BE2C (cell line): Measurements from ENCODE around the gene C3orf49.

Experiments
- DNase-seq: peaks from one replicate; pipeline ENCODE4 v3.0.0-alpha.2; 2020
- H3K27me3 ChIP-seq: fragments of 250-450 bp; sonication (Bioruptor Pico); 2 replicates; pipeline ENCODE4 v1.5.1; 2020; ENCODE audit warnings: mild to moderate bottlenecking
- H3K36me3 ChIP-seq: fragments of 250-450 bp; sonication (Bioruptor Pico); 2 replicates; pipeline ENCODE4 v1.5.1; 2020; ENCODE audit warnings: mild to moderate bottlenecking
- H3K4me1 ChIP-seq: fragments of 250-450 bp; sonication (Bioruptor Pico); 2 replicates; pipeline ENCODE4 v1.5.1; 2020
- H3K4me3 ChIP-seq: 2 replicates; pipeline ENCODE4 v1.5.1; 2011; ENCODE audit warnings: low read depth, low read length
- H3K9me3 ChIP-seq: fragments of 250-450 bp; sonication (Bioruptor Pico); 2 replicates; pipeline ENCODE4 v1.5.1; 2020
- TF ChIP-seq, protein P1 (sequence below): IDR thresholded peaks from 2 replicates; pipeline ENCODE4 v1.5.1; 2012; ENCODE audit warnings: mild to moderate bottlenecking, low read depth, low read length

The C3orf49 gene

DNA sequence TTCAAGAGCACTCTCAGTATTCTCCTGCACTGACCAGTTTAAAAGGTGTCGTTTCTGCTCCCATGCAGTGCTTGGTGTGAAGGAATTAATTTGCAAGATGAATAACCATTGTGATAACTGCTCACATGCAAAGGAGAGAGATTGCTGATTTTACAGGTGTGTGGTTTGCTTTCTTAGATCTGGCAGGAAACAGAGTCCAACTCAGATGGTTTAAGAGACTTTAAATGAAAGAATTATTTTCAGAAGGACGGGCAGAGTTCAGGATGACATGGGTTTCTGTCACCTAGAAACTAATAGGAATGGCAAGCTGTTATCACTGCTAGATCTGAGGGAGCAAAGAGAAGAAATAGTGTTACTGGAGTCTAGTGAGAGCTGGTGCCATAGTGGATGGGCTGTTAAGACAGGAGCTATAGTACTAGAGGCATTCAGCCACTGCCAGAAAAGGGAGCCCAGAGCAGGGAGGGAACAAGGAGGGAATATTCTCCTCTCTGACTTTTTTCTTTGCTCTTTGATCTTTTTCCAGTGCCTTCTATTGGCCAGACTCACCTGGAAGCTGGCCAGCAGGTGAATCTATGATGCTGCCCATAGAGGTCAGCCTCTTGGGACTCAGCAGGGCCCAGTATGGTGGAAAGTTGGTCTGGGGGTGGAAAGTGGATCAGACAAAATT is 59.4 kb downstream of the C3orf49 start:
- TF ChIP-seq, protein P1, sequence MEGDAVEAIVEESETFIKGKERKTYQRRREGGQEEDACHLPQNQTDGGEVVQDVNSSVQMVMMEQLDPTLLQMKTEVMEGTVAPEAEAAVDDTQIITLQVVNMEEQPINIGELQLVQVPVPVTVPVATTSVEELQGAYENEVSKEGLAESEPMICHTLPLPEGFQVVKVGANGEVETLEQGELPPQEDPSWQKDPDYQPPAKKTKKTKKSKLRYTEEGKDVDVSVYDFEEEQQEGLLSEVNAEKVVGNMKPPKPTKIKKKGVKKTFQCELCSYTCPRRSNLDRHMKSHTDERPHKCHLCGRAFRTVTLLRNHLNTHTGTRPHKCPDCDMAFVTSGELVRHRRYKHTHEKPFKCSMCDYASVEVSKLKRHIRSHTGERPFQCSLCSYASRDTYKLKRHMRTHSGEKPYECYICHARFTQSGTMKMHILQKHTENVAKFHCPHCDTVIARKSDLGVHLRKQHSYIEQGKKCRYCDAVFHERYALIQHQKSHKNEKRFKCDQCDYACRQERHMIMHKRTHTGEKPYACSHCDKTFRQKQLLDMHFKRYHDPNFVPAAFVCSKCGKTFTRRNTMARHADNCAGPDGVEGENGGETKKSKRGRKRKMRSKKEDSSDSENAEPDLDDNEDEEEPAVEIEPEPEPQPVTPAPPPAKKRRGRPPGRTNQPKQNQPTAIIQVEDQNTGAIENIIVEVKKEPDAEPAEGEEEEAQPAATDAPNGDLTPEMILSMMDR, result no peak
- no peaks in the 10 kb centered on the region for H3K36me3 ChIP-seq
- DNase-seq, result no peak
- H3K4me3 ChIP-seq, result no peak overlapping the region
- no peaks in the 10 kb centered on the region for H3K9me3 ChIP-seq
- H3K27me3 ChIP-seq, result no peaks in the 10 kb centered on the region
- peaks cover 13% of the 10 kb centered on the region for H3K4me1 ChIP-seq

DNA sequence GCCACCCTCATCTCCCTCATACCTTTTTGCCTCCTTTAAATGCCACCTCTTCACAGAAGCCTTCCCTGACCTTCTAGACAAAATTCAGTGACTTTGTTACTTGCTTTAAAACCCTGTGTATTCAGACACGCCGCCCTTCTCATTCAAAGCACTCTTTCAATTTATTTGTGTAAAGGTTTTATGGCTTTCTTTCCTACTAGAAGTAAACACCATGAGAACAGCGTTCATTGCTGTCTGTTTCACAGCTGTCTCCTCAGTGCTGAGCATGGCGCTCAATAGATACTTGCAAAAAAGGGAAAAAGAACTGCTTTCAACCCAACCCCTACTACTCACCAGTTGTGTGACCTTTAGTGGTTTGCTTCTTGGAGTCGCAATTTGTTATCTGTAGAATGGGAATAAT is 61.6 kb downstream of the C3orf49 start:
- no peak overlapping the region for H3K4me3 ChIP-seq
- H3K9me3 ChIP-seq, result no peaks in the 10 kb centered on the region
- no peaks in the 10 kb centered on the region for H3K36me3 ChIP-seq
- TF ChIP-seq, protein P1, result no peak
- H3K27me3 ChIP-seq, result no peaks in the 10 kb centered on the region
- DNase-seq, result no peak
- H3K4me1 ChIP-seq, result peaks cover 13% of the 10 kb centered on the region

DNA sequence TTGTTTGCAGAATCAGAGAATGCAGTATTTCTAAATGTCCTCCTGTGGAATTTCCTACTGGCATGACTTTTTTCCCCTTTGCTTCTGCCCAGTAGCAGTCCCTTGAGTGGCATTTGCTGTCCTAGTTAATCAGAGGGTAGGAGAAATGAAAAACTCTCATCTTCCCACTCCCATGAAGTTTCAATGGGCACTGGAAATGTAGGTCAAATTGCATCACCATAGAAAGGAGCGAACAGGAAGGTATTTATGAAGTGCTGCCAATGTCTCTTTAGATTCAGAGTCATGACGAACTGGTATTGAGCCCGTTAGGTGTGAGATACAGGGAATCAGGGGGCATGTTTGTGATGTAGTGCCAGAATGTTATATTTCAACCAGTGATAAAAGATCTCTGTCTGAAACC is 67.8 kb downstream of the C3orf49 start:
- Histone ChIP-seq H3K27me3 (no peaks in the 10 kb centered on the region), H3K4me3 (no peak overlapping the region), H3K4me1 (no peaks in the 10 kb centered on the region; the same call in 1 of the 2 replicates), H3K9me3 (no peaks in the 10 kb centered on the region), H3K36me3 (no peaks in the 10 kb centered on the region)
- TF ChIP-seq, protein P1, result no peak
- no peak for DNase-seq

DNA sequence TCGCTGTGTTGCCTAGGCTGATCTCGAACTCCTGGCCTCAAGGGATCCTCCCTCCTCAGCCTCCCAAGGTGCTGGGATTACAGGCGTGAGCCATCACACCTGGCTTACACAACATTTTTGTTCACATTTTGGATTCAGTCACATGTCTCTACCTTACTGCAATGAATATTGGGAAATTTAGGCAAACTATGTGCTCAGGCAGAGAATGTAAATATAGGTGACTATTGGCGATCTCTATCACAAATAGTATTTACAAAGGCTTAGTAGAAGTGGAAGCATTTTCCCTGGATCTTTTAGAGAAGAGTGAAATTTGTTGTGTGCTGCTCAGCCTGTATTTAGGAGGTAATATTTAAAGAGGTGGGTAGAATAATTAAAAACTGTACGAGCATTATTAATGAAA is 72.4 kb downstream of the C3orf49 start:
- TF ChIP-seq, protein P1, result no peak
- no peaks in the 10 kb centered on the region for H3K27me3 ChIP-seq
- DNase-seq, result no peak
- H3K36me3 ChIP-seq, result no peaks in the 10 kb centered on the region
- no peaks in the 10 kb centered on the region for H3K9me3 ChIP-seq
- H3K4me3 ChIP-seq, result no peak overlapping the region
- no peaks in the 10 kb centered on the region; the same call in 1 of the 2 replicates for H3K4me1 ChIP-seq

DNA sequence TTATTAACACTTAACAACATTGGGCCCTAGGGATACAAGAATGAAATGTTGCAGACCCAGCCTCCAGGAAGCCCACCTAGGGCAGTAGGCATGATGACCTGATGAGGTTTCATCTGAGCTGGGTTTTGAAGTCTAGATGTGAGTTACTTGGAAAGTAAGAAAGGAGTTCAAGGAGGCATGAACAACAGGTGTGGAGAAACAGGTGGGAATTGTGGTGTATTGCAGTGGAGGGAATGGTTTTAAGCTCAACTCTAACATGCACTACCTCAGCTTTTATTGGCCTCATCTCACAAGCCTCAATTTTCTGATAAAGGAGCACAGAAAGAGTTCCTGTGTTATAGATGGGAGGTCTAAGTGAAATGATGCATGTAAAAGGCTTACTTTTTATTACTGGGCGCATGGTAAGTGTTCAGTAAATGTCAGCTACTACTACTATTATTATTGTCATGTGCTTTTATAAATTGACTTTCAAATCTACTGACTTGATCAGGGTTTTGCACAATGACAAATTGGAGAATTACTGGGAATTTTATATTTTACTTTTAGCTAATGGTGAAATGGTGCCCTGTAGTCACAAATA is 73.8 kb downstream of the C3orf49 start:
- TF ChIP-seq, protein P1, result no peak
- no peaks in the 10 kb centered on the region for H3K36me3 ChIP-seq
- no peak overlapping the region for H3K4me3 ChIP-seq
- no peaks in the 10 kb centered on the region for H3K9me3 ChIP-seq
- no peaks in the 10 kb centered on the region for H3K27me3 ChIP-seq
- no peaks in the 10 kb centered on the region; the same call in 1 of the 2 replicates for H3K4me1 ChIP-seq
- no peak for DNase-seq
